Iris pigment epithelial cell (primary cell): Measurements from ENCODE around the gene FITM1.

Experiments
- DNase-seq: peaks from one replicate; pipeline ENCODE4 v3.0.0-alpha.2; 2011; ENCODE audit warnings: low read depth

Gene FITM1, protein sequence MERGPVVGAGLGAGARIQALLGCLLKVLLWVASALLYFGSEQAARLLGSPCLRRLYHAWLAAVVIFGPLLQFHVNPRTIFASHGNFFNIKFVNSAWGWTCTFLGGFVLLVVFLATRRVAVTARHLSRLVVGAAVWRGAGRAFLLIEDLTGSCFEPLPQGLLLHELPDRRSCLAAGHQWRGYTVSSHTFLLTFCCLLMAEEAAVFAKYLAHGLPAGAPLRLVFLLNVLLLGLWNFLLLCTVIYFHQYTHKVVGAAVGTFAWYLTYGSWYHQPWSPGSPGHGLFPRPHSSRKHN

GRCh38 chr14:24130380-24130716 is at the start of gene FITM1:
Gene FITM1 (plus strand): TSS chr14:24130659. CDS start chr14:24131564, 905 bp downstream.
- DNase-seq: no peak

GRCh38 chr14:24080888-24081738 is 49.3 kb upstream of the FITM1 start:
- peak; percentile 33 for DNase-seq

- DNase-seq: no peak
Measured at GRCh38 chr14:24081739-24082211, 48.7 kb upstream of the FITM1 start.

DNA sequence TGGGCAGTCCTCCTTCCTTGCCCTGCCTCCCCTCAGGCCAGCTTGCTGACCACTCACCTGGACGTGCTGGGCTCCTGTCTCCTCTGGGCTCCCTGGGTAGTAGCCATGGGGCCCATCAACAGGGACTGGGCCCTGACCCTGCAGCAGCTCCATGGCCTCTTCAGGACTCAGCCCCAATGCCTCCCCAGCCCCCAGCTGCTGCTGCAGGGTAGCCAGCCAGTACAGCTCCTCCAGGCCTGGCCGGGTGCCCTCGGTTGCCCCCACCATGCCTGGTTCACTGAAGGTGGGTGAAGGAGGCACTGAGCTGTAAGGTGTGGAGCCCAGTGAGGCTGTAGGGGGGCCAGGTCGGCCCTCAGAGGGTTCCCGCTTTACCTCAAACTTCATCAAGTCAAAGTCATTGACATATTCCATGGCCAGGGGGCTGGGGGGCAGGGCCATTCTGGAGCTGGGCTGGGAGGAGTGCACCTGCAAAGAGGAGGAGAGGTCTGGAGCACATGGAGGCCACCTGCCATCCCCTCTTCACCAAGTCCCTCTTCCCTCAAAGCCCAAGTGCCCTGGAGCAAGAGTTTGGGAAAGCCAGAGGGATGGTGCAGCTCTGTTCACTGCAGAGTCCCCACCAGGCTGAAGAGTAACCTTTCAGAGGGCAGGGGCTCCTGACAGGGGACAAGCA is 47.9 kb upstream of the FITM1 start:
- DNase-seq: no peak

GRCh38 chr14:24083462-24083861 is 47.0 kb upstream of the FITM1 start:
- DNase-seq: no peak

GRCh38 chr14:24084440-24084839 is 46.0 kb upstream of the FITM1 start:
- no peak for DNase-seq

DNA sequence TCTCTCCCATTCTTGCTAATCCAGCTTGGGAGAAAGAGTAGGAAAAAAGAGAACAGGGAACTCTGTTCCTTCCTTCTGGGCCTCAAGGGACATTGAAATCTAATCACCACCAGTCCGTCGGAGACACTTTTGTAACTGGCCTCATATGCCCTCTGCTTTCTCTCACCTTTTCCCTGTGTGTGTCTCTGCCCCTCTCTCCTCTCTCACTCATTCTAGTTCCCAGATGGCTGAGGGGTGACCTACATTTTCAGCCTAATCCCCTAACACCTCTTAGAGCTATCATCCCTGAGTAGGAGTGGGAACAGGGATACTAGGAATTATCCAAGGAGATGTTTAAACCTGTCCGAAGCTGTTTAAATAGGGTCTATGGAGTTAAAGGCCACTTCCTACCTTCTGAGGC is 45.2 kb upstream of the FITM1 start:
- DNase-seq: no peak

GRCh38 chr14:24086193-24086955 is 44.1 kb upstream of the FITM1 start:
- DNase-seq: no peak

DNA sequence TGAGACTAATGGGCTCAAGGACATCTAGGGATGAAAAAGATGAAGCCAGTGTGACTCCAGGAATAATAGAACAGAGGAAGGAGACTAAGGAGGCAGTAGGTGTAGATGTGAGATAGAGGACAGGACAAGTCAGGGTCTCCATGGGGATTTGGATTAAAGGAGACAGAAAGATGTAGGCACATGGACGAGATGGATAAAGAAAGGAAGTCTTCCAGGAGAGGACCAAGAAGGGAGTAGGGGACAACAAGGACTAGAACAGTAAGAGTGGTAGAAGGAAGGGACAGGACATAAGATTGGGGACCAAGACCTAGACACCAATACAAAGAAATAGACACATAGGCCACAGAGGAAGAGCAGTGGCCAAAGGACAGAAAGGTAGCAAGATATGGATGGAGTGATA is 43.5 kb upstream of the FITM1 start:
- no peak for DNase-seq

GRCh38 chr14:24088095-24088494 is 42.4 kb upstream of the FITM1 start:
- no peak for DNase-seq

DNA sequence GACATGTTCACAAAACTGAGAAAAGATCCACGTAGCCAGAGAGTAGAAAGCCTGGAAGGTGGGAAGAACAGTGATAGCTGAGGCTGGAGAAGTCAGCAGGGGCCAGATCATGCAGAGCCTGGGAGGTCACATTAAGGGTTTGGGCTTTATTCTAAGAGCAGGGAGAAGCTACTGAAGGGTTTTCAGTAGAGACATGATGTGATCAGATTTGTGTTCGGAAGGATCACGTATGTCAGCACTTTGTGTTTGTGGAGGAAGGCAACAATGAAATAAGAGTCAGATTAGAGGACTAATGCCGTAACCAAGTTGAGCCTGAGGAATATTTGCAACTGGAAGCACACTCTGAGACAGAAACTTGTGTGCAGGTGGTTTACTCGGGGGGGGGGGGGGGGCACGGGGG is 40.6 kb upstream of the FITM1 start:
- DNase-seq: no peak

DNA sequence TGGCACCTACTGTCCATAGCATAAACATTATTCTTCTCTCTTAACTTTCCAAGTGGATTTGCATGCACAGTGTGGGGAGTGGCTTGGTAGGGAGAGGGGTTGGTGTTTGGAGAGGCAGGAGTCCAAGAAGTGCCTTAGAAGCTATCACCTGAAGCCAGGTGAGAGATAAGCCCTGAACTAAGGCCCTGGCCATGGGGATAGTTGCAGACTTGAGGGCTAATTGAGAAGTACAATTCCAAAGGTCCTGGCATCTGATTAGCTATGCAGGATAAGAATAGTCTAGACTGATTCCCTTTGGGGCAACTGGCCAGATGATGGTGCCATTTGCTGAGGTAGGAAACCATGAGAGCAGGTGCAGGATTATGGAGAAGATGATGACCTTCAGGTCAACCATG is 38.4 kb upstream of the FITM1 start:
- DNase-seq: no peak

DNA sequence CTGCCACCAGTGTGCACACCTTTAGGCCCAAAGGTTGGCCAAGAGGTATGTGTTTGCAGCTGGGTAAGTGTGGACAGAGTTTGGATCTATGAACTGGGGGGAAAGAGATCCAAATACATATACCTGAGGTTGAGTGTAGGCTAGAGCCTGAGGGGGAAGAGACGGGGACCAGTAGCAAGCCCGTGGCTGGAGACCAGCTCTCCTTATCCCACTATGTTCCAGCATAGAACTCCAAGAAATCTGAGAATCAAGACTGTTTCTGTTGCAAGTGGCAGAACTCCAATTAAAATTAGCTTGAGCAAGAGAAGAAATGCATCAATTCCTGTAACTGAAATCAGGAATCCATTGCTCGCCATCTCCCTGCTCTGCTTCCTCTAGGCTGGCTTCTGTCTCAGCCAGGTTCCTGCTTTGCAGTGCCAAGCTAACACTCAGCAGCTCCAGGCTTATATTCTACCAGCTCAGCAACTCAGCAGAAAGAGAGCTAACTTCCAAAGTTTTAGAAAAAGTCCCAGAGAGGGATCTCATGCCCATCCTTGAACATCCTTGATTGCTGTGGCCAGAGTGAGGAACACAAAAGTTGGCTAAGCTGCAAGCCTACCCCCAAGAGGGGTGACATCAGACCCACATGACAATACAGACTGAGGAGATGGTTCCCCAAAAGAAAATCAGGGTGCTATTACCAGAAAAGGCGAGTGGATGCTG is 37.8 kb upstream of the FITM1 start:
- DNase-seq: no peak

GRCh38 chr14:24093207-24093900 is 37.1 kb upstream of the FITM1 start:
- no peak for DNase-seq

- peak; percentile 71 for DNase-seq
Measured at GRCh38 chr14:24093901-24094840, 36.3 kb upstream of the FITM1 start, which contains the start of gene PCK2. Gene PCK2 (plus strand): TSS chr14:24094311. CDS start chr14:24094406, 95 bp downstream.

DNA sequence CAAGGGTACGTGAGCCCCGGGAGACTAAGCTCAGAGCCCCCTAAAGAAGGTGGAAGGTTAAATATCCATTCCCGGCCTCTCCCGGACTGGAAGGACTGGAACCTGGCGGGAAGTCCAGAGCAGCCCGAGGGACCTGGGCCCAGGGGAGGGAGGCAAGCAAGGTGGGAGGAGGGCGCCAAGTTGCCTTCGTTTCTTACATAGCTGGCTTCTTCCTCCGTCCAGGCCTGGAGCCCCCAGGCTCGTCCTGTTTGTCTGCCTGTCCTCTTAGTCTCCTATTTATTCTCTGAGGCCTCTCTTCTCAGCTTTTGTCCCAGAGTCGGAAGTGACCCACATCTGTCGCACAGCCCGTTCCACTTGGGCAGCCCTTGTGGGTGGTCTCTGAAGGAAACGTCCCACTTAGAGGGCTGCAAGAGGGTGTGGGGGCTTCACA is 35.6 kb upstream of the FITM1 start:
- no peak for DNase-seq

GRCh38 chr14:24095271-24096068 is 35.0 kb upstream of the FITM1 start:
- DNase-seq: peak; percentile 12

DNA sequence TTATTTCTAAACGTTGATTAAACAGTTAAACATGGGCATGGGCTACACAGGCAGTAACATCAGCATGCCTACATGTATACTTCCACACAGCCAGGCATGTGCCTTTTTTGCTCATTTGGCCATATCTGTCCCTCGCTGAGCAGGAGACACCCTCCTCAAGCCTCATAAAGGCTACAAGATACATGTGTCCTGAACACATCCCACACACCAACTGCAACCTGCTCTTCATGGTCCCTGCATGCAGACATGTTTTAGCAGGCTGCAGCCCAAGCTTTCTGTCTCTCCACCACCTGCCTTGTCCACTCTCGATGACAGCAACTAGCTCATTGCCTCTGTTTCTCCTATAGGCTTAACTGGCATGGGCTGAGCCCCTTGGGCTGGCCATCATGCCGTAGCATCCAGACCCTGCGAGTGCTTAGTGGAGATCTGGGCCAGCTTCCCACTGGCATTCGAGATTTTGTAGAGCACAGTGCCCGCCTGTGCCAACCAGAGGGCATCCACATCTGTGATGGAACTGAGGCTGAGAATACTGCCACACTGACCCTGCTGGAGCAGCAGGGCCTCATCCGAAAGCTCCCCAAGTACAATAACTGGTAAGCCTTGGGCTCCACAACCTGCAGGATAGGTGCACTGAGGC is 33.8 kb upstream of the FITM1 start:
- no peak for DNase-seq
